ENCODE results near the gene PIAS4.

The PIAS4 gene

DNA sequence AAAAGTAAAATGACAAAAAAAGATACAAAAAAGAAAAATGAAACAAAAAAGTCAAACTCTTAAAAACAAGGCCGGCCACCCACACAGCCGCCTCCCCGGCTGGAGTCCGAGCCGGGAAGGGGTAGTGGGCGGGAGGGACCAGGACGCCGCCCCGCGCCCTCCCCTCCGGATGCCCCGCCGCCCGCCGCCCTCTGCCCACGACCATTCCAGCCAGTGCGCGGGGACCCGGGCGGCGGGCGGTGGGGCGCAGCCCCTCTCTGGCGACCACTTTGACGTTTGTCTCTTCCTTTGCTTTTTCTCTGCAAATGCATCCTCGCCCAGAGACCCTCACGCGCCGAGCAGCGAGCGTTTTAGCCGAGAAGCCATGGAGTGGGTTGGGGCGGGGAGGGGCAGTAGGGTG is 30.5 kb downstream of the PIAS4 start:
- Mint-ChIP-seq H3K27ac (no peak overlapping the region), H3K4me1 (no peaks in the 10 kb centered on the region), H3K27me3 (no peaks in the 10 kb centered on the region), H3K9me3 (no peaks in the 10 kb centered on the region), H3K36me3 (peaks cover 1% of the 10 kb centered on the region), H3K4me3 (no peak overlapping the region)

DNA sequence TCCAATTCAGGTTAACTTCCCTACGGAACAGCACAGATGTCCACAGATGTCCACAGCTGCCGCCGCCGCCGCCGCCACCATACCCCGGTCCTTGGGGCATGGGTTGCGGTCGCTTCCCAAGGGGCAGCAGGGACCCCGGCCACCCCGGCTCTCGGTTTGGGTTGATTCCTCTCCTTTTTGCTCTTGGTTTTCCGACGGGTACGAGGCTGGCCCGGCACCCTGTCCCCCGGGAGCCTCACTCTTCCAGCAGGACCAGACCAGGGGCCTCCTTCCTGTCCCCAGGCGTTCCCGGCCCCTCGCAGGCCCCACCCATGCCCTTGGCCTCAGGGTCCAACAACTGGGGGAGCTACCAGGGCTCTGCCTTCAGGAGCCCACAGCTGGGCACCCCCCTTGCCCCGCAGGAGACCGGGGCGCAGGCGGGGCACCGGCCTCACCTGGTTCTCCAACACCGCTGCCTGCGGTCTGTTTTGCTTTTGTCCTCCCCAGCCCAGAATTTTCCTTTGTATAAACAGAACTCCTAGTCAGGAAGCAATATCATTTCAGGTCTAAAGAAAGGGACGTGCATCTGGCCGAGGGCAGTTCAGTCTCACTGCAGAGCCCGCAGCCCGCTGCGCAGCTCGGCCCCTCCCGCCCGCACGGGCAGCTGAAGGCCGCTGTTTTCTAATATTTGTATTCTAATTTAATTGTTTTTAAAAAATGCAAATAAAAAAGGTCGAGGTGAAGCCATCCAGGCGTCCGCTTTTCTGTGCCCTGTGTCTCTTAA is 31.3 kb downstream of the PIAS4 start:
- Mint-ChIP-seq H3K36me3 (peaks cover 1% of the 10 kb centered on the region), H3K27me3 (no peaks in the 10 kb centered on the region), H3K4me3 (no peak overlapping the region)

DNA sequence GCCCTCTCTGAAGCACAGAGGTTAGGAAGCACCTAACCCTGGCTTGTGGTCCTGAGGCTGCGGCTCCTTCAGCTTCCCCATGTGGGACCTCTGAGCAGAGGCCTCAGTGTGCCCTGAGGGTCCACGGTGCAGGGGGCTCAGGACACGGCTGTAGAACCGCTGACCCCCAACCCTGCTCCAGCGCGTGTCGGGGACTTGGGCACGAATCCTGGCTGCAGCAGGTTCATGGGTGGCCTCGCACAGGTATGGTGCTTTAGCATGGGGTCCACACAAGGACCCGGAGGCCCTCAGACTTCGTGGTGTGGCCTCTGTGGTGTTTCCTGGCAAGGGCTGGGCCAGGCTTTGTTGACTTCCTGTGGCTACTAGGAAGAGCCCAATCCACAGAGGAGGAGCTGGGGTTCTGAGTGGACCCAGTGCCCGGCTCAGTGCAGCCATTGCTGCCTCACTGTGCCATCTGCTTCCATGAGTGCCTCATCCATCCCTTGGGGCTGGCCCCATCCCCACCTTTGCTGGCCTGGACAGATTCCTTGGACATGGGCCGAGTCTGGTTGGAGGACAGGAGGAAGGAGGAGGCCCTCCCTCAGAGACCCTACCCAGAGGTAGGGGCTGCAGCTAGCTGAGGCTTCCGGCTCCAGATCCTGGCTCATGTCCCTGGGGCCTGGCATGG is 34.7 kb downstream of the PIAS4 start:
- Mint-ChIP-seq H3K27me3 (no peaks in the 10 kb centered on the region), H3K36me3 (peaks cover 1% of the 10 kb centered on the region), H3K4me3 (no peak overlapping the region), H3K4me1 (peaks cover 8% of the 10 kb centered on the region), H3K9me3 (no peaks in the 10 kb centered on the region), H3K27ac (no peak overlapping the region)

More for the DNA sequence above, 31.3 kb downstream of the PIAS4 start:
- H3K9me3 Mint-ChIP-seq = no peaks in the 10 kb centered on the region
- H3K27ac Mint-ChIP-seq = peak overlapping the region; percentile 24
- no peaks in the 10 kb centered on the region for H3K4me1 Mint-ChIP-seq

DNA sequence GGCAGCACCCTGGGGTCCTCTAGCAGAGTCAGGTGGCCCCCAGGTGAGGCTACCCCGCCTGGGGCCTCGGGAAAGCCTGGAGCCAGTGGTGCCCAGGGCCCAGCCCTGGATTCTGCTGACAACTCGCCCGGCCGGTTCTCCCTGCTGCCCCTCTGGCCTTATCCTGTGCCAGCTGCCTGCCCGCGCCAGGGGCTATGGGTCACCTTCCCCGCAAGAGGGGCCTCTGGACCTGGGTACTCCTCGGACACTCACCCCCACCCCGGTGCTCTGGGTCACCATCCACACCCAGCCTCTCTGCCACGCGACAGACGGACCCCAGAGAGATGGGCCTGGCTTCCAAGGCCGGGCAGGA is 35.2 kb downstream of the PIAS4 start:
- H3K36me3 Mint-ChIP-seq = peaks cover 1% of the 10 kb centered on the region
- H3K4me3 Mint-ChIP-seq = no peak overlapping the region
- H3K27ac Mint-ChIP-seq = no peak overlapping the region
- H3K4me1 Mint-ChIP-seq = peaks cover 8% of the 10 kb centered on the region
- H3K27me3 Mint-ChIP-seq = no peaks in the 10 kb centered on the region
- no peaks in the 10 kb centered on the region for H3K9me3 Mint-ChIP-seq

DNA sequence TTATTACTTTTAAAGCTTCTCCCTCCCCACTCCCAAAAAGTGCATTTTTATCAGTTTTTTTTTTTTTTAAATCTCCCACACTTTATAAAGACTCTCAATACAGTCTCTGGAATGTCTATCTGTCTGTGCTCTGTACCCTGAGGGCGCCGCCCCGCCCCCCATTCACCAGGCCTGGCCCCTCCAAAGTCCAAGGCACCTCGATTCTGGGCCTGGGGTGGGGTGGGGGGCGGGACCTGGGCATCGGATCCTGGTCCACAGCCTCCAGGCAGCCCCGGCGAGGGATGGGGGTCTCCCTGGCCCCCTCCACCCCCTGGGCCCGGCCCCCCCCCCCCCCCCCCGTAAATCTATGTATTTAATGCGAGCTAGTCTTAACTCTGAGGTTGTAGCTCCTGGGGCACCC is 35.9 kb downstream of the PIAS4 start:
- H3K9me3 Mint-ChIP-seq = no peaks in the 10 kb centered on the region
- no peak overlapping the region for H3K27ac Mint-ChIP-seq
- no peaks in the 10 kb centered on the region for H3K36me3 Mint-ChIP-seq
- H3K27me3 Mint-ChIP-seq = no peaks in the 10 kb centered on the region
- no peak overlapping the region for H3K4me3 Mint-ChIP-seq
- peaks cover 8% of the 10 kb centered on the region for H3K4me1 Mint-ChIP-seq

DNA sequence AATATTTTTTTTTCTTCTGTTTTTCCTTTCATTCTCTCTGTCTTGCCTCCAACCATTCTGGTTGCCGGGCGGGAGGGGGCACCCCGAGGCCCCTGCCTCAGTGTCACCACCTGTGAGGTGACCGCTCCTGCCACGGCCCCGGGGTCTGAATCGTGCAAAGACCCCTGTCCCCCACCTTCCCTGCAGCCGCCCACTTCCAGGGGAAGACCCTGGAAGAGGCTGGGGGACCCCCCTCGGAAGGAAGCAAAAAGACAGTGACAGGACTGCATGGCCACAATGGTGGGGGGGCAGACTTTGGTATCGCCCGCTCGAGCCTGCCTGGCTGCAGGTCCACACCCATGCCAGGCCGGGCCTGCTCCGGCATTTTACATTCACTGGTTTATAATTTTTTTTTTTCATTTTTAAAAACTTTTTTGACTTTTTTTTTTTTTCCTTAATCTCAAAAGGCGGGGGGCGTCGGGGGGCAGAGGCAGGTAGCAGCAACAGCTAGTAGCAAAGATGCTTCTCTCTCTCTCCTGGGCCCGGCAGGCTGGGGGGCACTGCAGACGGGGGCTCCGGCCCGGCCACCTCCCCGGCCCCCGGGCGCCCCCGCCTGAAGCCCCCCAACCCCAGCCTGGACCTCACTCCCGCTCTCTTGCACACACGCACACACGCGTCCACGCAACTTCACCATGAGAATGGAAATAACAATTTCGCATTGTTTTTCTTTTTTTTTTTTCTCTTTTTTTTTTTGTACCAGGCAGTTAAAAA is 36.6 kb downstream of the PIAS4 start:
- H3K4me1 Mint-ChIP-seq = peaks cover 8% of the 10 kb centered on the region
- H3K9me3 Mint-ChIP-seq = no peaks in the 10 kb centered on the region

DNA sequence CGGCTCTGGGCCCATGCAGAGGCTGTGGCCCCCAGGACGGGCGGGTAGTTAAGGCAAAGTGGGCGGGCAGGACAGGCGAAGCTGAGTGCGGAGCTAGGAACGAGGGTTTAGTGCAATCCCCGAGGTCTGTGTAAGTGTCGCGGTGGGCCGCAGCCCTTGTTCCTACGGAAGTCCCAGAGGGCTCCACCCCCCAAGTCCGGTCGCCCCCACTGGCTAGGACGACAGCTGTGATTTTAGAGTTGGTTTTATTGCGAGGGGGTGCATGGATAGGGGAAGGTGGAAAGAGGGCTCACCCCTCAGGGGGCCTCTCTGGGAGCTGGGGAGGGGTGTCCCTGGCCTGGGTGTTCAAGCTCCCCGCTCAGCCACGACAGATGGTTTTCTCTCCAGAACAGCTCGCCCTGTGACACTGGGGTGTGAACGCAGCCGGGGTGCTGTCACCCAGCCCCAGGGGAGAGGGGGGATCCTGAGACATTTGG is 37.5 kb downstream of the PIAS4 start:
- H3K36me3 Mint-ChIP-seq = peaks cover 3% of the 10 kb centered on the region
- H3K4me3 Mint-ChIP-seq = no peak overlapping the region

More for the DNA sequence above, 36.6 kb downstream of the PIAS4 start:
- H3K4me3 Mint-ChIP-seq = no peak overlapping the region
- no peaks in the 10 kb centered on the region for H3K36me3 Mint-ChIP-seq
- no peaks in the 10 kb centered on the region for H3K27me3 Mint-ChIP-seq
- H3K27ac Mint-ChIP-seq = peak overlapping the region; percentile 17

DNA sequence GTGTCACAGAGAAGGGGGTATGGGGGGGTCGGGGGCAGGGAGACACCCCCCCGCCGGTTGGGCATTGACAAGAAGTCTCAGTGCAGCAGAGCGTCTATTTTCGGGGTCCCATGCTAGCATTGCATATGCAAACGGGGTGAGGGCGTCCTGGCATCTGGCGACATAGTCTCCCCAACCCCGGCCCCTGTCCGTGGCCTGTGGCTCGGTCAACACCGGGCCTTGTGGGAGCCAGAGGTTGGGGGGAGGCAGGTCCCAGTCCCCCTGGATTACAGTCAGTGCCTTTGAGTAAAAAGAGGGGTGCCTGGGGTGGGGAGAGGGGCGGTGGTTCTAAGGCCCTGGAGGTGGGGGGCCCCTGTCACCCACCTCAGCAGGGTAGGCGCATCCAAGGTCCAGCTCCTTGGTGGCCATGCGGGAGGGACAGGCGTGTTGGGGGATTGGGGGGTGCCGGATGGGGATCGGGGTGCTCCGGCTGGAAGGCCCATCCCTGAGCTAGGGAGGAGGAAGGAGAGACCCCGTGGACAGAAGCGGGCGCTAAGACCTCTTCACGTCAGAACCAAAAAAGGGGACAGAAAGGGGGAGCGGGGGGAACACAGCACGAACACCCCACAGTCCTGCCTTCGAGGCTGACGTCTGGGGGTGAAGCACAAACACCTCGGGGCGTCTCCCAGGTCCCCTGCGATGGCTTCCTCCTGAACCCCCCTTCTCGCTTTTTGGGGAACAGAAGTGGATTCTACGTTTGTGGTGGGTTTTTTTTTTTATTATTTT is 38.2 kb downstream of the PIAS4 start:
- H3K27ac Mint-ChIP-seq = peak overlapping the region; percentile 48
- no peaks in the 10 kb centered on the region for H3K27me3 Mint-ChIP-seq
- H3K4me3 Mint-ChIP-seq = peak overlapping the region; percentile 24

More for the DNA sequence above, 37.5 kb downstream of the PIAS4 start:
- peaks cover 13% of the 10 kb centered on the region for H3K4me1 Mint-ChIP-seq
- no peak overlapping the region for H3K27ac Mint-ChIP-seq
- H3K9me3 Mint-ChIP-seq = no peaks in the 10 kb centered on the region
- H3K27me3 Mint-ChIP-seq = no peaks in the 10 kb centered on the region

DNA sequence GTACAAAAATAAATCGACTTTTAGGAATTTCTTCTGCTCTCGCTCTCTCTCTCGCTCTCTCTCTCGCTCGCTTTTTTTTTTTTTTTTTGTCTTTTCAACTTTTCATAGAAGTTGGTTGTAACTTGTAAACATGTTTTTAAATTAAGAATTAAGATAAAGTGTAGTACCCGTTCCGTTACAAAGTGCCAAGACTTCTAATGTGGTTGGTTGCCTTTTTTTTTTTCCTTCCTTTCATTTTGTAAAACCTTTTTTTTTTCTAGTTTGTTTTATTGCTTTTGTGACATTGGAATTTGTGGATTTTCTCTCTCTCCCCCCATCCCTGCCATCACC is 38.8 kb downstream of the PIAS4 start:
- H3K9me3 Mint-ChIP-seq = no peaks in the 10 kb centered on the region
- H3K36me3 Mint-ChIP-seq = peaks cover 11% of the 10 kb centered on the region
- no peaks in the 10 kb centered on the region for H3K27me3 Mint-ChIP-seq
- peak overlapping the region; percentile 48 for H3K27ac Mint-ChIP-seq
- H3K4me1 Mint-ChIP-seq = peaks cover 23% of the 10 kb centered on the region
- peak overlapping the region; percentile 24 for H3K4me3 Mint-ChIP-seq

More for the DNA sequence above, 38.2 kb downstream of the PIAS4 start:
- H3K9me3 Mint-ChIP-seq = no peaks in the 10 kb centered on the region
- H3K36me3 Mint-ChIP-seq = peaks cover 7% of the 10 kb centered on the region
- H3K4me1 Mint-ChIP-seq = peaks cover 19% of the 10 kb centered on the region

DNA sequence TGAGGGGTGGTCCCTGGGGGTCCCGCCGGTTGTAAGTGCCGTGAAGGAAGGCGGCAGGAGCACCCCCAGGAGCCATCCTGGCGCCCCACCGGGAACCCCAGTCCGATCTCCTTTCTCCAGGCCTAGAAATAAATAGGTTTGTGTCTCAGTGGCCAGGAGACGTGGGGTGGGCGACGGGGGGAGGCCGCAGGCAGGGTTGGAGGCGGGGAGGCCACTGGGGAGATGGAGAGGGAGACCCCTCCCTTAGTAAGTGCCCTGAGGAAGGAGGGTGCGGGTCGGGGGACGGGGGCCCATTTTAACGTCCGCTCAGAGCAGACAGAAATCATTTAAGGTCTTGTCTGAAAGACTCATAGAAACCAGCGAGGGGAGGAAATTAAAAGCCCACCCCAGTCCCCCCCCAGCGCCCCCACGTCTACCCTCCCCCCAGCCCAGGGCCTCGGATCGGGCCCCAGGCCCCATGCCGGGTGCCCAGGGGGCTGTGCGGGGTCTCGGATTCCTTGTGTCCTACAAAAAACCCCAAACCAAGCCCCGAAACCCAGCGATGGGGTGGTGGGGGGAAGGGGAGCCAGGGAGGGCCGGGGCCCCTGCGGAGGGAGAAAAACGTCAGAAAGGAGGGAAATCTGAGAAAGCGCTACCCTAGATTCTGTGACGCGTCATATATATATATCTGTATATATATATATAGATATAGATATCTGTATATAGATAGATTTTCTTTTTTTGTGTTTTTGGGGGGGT is 39.6 kb downstream of the PIAS4 start:
- Mint-ChIP-seq H3K27me3 (no peaks in the 10 kb centered on the region), H3K27ac (no peak overlapping the region), H3K4me1 (peaks cover 26% of the 10 kb centered on the region), H3K4me3 (no peak overlapping the region), H3K9me3 (no peaks in the 10 kb centered on the region), H3K36me3 (peaks cover 13% of the 10 kb centered on the region)

DNA sequence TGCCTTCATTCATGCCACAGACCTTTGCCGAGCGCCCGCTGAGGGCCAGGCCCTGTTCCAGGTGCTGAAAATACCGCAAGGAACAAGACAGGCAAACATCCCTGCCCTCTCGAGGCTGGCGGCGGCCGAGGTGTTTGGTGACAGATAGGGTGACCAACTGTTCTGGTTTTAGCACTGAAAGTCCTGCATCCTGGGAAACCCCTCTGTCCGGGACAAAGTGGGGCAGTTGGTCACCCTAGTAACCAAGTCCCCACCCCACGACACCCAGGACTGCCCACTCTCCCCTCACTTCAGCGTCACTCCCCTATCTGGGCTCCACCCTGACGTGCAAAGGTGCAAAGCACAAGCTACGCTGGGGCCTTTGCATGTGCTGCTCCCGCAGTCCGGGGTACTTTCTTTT is 41.9 kb downstream of the PIAS4 start:
- Mint-ChIP-seq H3K4me3 (no peak overlapping the region), H3K27me3 (no peaks in the 10 kb centered on the region), H3K4me1 (peaks cover 39% of the 10 kb centered on the region), H3K36me3 (peaks cover 21% of the 10 kb centered on the region), H3K27ac (no peak overlapping the region), H3K9me3 (no peaks in the 10 kb centered on the region)

DNA sequence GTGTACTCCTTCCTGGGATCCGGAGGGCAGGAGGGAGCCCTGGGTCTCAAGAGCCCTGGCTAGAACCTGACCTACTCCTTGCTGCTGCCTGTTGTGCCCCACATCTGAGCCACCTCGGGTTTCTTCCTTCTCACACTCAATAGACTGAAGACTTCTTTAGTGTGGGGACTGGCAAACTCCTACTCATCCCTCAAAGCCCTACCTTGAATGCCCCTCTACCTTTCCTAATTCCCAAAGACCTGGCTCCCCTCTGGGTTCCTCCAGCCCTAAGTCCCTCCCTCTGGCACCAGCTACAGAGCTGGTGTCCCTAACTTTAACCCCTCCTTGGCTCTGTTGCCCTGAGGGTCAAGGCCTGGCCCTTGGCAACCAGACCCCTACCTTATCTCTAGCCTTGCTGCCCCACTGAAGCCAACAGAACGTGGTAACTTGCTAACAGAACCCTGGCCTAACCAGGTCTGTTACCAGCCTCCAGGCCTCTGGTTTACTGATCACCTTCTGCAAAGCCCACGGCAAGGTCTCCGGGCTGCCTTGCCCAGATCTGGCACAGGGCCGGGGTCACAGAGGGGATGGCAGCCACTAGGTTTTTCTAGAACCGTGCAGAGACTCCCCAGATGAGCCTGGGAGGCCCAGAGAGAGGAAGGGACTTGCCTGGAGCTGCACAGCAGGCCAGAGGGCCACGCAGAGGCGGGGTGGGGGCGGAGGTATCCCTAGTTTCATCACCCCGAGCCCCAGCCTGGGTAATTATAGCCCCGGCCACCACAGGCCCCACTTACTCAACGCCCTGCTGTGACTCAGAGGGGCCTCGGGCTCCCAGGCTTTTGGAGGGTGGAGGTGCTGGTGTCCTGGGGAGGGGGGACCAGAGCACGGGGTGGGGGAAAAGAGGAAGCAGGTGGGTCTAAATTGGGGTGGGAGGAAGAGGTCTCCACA is 43.9 kb downstream of the PIAS4 start:
- Mint-ChIP-seq H3K36me3 (peaks cover 21% of the 10 kb centered on the region), H3K4me3 (peak overlapping the region; percentile 52)

DNA sequence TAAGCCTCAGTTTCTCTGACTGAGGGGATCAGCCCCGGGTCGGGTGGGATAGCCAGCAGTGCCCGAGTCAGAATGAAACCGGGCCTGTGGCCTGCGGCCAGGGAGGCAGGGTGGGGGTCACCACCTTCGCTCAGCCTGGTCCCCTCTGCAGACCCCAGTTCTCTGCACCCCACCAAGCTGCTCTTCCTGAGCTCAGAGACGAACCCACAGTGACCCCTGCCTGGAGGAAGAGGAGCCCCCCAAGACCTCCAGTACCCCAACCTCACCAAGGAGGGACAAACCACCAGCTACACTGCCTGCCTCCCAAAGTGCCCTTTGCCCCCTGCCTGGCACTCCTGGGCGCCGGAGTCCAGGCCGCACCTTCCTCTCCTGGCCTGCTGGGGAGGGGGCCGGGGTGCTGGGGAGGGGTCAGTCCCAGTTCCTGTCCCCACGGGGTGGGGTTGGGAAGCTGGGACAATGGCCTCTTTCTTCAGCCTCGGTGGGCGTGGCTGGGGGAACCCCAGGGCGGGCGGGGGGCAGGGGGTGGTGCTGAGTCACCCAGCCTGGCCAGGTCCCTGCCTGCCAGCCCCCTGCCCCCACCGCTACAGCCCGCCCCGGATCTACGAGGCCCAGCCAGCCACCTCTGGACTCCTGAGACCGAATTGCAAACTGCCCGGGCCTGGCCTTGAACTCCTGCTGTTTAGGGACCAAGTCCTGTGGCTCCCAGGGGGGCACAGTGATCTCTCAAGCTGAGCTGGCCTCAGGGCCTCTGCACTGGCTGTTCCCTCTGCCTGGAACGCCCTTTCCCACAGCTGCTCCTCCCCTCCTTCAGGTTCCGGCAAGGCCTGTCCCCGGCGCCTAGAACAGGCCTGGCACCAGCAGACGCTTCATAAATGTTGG is 44.8 kb downstream of the PIAS4 start:
- H3K4me3 Mint-ChIP-seq = no peak overlapping the region
- H3K4me1 Mint-ChIP-seq = peaks cover 38% of the 10 kb centered on the region
- H3K36me3 Mint-ChIP-seq = peaks cover 22% of the 10 kb centered on the region

More for the DNA sequence above, 43.9 kb downstream of the PIAS4 start:
- Mint-ChIP-seq H3K27ac (peak overlapping the region; percentile 72), H3K4me1 (peaks cover 38% of the 10 kb centered on the region), H3K27me3 (no peaks in the 10 kb centered on the region), H3K9me3 (no peaks in the 10 kb centered on the region)

More for the DNA sequence above, 44.8 kb downstream of the PIAS4 start:
- peak overlapping the region; percentile 80 for H3K27ac Mint-ChIP-seq
- H3K27me3 Mint-ChIP-seq = no peaks in the 10 kb centered on the region
- no peaks in the 10 kb centered on the region for H3K9me3 Mint-ChIP-seq
